ENCODE data around the gene COX14. TPM values are rescaled to one million over a fixed set of nuclear protein-coding genes. Genes with fewer than 3 reads are reported as not detected.

Gene COX14
- total RNA-seq, 1 donor from 2014 or later, result 11.1 TPM

DNA sequence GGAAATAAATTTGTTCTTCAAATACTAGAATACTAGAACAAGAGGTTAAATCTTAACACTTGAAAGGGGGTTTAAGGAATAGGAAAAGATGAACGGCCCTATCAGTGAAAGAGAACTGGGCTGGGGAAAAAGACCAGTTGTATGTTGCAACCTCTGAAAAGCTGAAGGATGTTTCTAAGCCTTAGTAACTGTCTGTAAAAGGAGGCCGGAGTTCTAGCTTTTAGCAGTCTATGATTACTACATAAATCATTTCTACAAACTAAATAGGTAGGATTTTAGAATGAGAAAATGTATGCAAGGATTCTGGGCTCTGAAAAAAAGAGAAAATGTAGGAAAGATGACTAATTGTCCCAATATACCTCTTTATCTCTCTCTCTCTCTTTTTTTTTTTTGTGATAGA is 50.2 kb downstream of the COX14 start:
- DNase-seq, result no peak

DNA sequence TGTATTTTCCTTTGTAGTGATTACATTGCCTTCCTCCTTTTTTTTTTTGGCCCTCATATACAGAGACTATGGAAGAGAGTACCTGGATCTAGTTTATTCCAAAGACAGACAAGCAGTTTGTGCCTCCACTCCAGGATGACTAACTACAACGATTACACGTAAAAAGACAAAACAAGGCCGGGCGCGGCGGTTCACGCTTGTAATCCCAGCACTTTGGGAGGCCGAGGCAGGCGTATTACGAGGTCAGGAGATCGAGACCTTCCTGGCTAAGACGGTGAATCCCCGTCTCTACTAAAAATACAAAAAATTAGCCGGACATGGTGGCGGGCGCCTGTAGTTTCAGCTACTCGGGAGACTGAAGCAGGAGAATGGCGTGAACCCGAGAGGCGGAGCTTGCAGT is 52.9 kb downstream of the COX14 start:
- no peak for DNase-seq

DNA sequence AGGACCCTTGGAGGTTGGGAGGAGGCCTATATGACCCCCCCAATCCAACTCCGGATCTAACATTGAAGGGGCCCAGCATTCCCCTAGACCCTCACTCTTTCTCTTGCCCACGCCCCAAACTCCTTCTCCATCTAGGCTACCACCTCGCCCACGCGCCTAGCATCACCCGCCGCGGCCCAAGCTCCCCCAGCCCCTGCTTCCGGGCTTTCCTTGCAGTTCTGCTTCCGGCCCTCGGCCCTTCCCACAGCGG is 54.7 kb downstream of the COX14 start:
- DNase-seq, result no peak

DNA sequence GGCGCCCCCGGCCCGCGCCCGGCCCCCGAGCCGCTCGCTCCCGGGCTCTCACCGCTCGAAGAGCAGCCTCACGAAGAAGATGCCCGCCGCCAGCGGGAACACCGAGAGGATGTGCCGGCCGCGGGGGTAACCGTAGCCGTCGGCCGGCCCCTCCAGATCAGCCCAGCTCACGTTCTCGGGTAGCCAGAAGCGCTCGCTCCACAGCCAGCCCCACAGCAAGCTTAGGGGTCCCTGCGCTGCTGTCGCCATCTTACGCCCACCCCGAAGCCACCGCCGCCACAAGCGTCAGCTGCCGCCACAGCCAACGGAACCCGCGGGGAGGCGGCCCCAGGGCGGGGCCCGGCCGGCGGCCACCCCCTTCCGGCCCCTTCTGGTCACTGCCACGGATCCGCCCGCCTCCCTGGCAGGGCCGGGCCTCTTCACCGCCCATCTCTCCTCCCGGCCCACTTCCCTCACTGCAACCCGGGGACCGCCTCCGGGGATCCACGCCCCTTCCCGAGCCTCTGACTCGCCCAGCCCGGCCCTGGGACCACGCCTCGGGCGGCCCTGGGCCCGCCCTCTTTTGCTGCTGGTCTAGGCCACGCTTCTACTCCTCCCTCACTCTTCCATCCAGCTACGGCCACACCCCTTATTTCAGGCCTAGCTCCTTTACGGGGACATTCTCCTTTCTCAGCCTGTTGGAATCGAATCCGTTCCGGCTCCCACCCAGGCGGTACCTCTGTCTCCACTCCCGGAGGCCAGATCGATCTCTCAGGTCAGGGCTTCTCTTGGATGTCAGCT is 55.2 kb downstream of the COX14 start, which contains the start of gene CERS5:
Gene CERS5, minus strand, starts transcription at position 321 of the 780 bp plus-strand sequence. Its CDS starts 72 bp downstream, at position 249.
- DNase-seq, result peak; percentile 98

Other genes starting within 250 kb of the COX14 start
- 22.3 TPM for gene FAIM2, start 208.3 kb upstream of the COX14 start, total RNA-seq
- gene AQP2, start 161.5 kb upstream of the COX14 start, total RNA-seq, result not detected
- 0.62 TPM for gene AQP5, start 150.4 kb upstream of the COX14 start, total RNA-seq
- gene AQP6, start 139.3 kb upstream of the COX14 start, total RNA-seq, result 0.62 TPM
- gene RACGAP1, start 86.7 kb upstream of the COX14 start, total RNA-seq, result 22.0 TPM
- gene ASIC1, start 54.6 kb upstream of the COX14 start, total RNA-seq, result 16.2 TPM
- gene SMARCD1, start 26.9 kb upstream of the COX14 start, total RNA-seq, result 49.3 TPM
- 14.2 TPM for gene GPD1, start 8.2 kb upstream of the COX14 start, total RNA-seq
- gene CERS5, start 55.1 kb downstream of the COX14 start, total RNA-seq, result 115 TPM
- gene LIMA1, start 171.3 kb downstream of the COX14 start, total RNA-seq, result 19.7 TPM

All from occipital lobe (tissue), 2 donors.